ENCODE results near the gene NFIX. TPM values are rescaled to one million over a fixed set of nuclear protein-coding genes. Genes with fewer than 3 reads are reported as not detected.
A peak's percentile ranks its signal among the peaks of the same experiment; 100 is the strongest.

Gene NFIX
- total and polyA plus RNA-seq, 9 of the 15 experiments (the other 6 are each of a cell fraction or from before 2014, with no cell fraction given) = 0.28 to 26.8 (median 5.4) TPM

DNA sequence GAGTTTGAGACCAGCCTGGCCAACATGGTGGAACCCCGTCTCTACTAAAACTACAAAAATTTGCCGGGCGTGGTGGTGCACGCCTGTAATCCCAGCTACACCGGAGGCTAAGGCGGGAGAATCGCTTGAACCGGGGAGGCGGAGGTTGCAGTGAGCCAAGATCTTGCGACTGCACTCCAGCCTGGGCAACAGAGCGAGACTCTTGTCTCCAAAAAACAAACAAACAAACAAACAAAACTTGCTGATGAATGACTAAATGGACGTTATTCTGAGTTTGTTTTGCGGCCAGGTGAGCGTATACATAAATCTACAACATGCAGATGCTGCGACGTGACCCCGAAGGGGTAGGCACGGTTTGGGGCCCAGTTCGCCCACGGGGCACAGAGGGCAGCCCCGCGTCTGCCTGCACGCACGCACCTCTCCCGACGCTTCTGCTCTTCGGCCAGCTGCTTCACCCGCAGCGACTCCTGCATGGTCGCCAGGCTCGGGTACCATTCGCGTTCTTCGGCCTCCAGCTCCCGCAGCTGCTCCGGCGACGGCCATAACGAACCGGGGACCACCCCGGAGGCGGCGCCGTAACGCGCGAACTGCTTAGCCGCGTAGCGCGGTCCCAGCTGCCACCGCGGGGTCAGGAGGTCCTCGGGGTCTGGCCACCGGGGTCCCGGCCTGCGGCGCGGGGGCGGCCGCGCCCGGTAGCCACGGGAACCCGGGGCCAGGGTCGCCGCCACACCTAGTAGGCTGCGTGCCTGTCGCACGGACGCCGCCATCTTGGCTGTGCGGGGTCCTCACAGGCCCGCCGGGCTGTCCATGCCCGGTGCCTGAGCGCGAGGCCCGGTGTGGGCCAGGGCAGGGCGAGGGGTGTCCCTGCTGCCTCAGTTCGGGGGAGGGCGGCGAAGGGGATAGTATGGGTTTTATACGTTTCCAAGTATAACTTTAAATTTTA is 38.6 kb upstream of the NFIX start, which contains the start of gene GADD45GIP1 (continued):
- TF ChIP-seq EWSR1 (IDR thresholded peaks at IDR 0.05; ENCODE audit: borderline replicate concordance, low read depth, partially characterized antibody) = no peak
- TF ChIP-seq, protein P1, sequence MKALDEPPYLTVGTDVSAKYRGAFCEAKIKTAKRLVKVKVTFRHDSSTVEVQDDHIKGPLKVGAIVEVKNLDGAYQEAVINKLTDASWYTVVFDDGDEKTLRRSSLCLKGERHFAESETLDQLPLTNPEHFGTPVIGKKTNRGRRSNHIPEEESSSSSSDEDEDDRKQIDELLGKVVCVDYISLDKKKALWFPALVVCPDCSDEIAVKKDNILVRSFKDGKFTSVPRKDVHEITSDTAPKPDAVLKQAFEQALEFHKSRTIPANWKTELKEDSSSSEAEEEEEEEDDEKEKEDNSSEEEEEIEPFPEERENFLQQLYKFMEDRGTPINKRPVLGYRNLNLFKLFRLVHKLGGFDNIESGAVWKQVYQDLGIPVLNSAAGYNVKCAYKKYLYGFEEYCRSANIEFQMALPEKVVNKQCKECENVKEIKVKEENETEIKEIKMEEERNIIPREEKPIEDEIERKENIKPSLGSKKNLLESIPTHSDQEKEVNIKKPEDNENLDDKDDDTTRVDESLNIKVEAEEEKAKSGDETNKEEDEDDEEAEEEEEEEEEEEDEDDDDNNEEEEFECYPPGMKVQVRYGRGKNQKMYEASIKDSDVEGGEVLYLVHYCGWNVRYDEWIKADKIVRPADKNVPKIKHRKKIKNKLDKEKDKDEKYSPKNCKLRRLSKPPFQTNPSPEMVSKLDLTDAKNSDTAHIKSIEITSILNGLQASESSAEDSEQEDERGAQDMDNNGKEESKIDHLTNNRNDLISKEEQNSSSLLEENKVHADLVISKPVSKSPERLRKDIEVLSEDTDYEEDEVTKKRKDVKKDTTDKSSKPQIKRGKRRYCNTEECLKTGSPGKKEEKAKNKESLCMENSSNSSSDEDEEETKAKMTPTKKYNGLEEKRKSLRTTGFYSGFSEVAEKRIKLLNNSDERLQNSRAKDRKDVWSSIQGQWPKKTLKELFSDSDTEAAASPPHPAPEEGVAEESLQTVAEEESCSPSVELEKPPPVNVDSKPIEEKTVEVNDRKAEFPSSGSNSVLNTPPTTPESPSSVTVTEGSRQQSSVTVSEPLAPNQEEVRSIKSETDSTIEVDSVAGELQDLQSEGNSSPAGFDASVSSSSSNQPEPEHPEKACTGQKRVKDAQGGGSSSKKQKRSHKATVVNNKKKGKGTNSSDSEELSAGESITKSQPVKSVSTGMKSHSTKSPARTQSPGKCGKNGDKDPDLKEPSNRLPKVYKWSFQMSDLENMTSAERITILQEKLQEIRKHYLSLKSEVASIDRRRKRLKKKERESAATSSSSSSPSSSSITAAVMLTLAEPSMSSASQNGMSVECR (CRISPR knock-in tag; IDR thresholded peaks at IDR 0.05) = peak; percentile 92; the same call in 1 of the 2 replicates
- TF ChIP-seq, protein P2, sequence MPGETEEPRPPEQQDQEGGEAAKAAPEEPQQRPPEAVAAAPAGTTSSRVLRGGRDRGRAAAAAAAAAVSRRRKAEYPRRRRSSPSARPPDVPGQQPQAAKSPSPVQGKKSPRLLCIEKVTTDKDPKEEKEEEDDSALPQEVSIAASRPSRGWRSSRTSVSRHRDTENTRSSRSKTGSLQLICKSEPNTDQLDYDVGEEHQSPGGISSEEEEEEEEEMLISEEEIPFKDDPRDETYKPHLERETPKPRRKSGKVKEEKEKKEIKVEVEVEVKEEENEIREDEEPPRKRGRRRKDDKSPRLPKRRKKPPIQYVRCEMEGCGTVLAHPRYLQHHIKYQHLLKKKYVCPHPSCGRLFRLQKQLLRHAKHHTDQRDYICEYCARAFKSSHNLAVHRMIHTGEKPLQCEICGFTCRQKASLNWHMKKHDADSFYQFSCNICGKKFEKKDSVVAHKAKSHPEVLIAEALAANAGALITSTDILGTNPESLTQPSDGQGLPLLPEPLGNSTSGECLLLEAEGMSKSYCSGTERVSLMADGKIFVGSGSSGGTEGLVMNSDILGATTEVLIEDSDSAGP (CRISPR knock-in tag; IDR thresholded peaks at IDR 0.05) = no peak; the same call in 1 of the 2 replicates
- TF ChIP-seq CAMTA2 (CRISPR knock-in tag; conservative IDR thresholded peaks at IDR 0.05) = 0 out of 2 replicates have a peak, but pooled peaks have one; percentile 22
- no peak for TF ChIP-seq ETS2 (tag; IDR thresholded peaks at IDR 0.05; ENCODE audit: borderline replicate concordance, poor library complexity, severe bottlenecking)
- TF ChIP-seq NR1H2 (CRISPR knock-in tag; IDR thresholded peaks at IDR 0.05) = no peak
- TF ChIP-seq ZNF24 (IDR thresholded peaks at IDR 0.05) = no peak
- no peak for TF ChIP-seq ZFP30 (CRISPR knock-in tag; IDR thresholded peaks at IDR 0.05; ENCODE audit: borderline replicate concordance)
- TF ChIP-seq ZNF561 (CRISPR knock-in tag; conservative IDR thresholded peaks at IDR 0.05) = no peak
- TF ChIP-seq, protein P3, sequence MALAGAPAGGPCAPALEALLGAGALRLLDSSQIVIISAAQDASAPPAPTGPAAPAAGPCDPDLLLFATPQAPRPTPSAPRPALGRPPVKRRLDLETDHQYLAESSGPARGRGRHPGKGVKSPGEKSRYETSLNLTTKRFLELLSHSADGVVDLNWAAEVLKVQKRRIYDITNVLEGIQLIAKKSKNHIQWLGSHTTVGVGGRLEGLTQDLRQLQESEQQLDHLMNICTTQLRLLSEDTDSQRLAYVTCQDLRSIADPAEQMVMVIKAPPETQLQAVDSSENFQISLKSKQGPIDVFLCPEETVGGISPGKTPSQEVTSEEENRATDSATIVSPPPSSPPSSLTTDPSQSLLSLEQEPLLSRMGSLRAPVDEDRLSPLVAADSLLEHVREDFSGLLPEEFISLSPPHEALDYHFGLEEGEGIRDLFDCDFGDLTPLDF (CRISPR knock-in tag; IDR thresholded peaks at IDR 0.05) = no peak
- TF ChIP-seq ZNF140 (CRISPR knock-in tag; IDR thresholded peaks at IDR 0.05) = no peak
- no peak for TF ChIP-seq KDM2B (CRISPR knock-in tag; IDR thresholded peaks at IDR 0.05)
- TF ChIP-seq CHCHD3 (CRISPR knock-in tag; IDR thresholded peaks at IDR 0.05) = no peak
- no peak for TF ChIP-seq PHB (CRISPR knock-in tag; IDR thresholded peaks at IDR 0.05)
- no peak for TF ChIP-seq HDAC6 (IDR thresholded peaks at IDR 0.05; ENCODE audit: low read depth, low read length)
- TF ChIP-seq, protein P4, sequence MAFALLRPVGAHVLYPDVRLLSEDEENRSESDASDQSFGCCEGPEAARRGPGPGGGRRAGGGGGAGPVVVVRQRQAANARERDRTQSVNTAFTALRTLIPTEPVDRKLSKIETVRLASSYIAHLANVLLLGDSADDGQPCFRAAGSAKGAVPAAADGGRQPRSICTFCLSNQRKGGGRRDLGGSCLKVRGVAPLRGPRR (CRISPR knock-in tag; IDR thresholded peaks at IDR 0.05) = no peak
- TF ChIP-seq ZNF77 (CRISPR knock-in tag; IDR thresholded peaks at IDR 0.05) = no peak
